HEK293 (cell line): ENCODE measurements around the gene SLC2A6.

ENCODE experiments used
- CTCF ChIA-PET: fragments of 350-600 bp; formaldehyde crosslinking; extraction: SDS; loops from one replicate; lab custom pipeline; 2021; ENCODE audit warnings: antibody characterized with exemption; lab: Yijun Ruan, JAX
- POLR2A ChIA-PET: fragments of 300-600 bp; formaldehyde crosslinking; extraction: SDS; loops from one replicate; lab custom pipeline; 2020; ENCODE audit warnings: antibody characterized with exemption, inconsistent platforms; lab: Yijun Ruan, JAX
- H3K27ac ChIP-seq: fragments of 200-500 bp; sonication (Bioruptor generic); 2 replicates; pipeline ENCODE4 v1.5.1; 2014; ENCODE audit warnings: low read depth, low read length, control low read depth, inconsistent platforms; ENCODE audit errors: extremely low read depth
- H3K36me3 ChIP-seq, 2 experiments: fragments of 200-500 bp in 1 of 2; sonication (Bioruptor generic) in 1 of 2; 1 replicate in 1 of 2; 2 replicates in 1 of 2; pipeline ENCODE4 v1.5.1; 2014 to 2017; ENCODE audit warnings: inconsistent platforms in 2 of 2, low read length in 2 of 2; ENCODE audit not compliant: control insufficient read depth in 2 of 2, insufficient read depth in 1 of 2
- H3K4me1 ChIP-seq: fragments of 200-500 bp; sonication (Bioruptor generic); 2 replicates; pipeline ENCODE4 v1.5.1; 2014; ENCODE audit warnings: mild to moderate bottlenecking, low read length, inconsistent platforms; ENCODE audit not compliant: control insufficient read depth, insufficient read depth
- H3K4me3 ChIP-seq: 2 replicates; pipeline ENCODE4 v1.5.1; 2011; ENCODE audit warnings: low read depth, mild to moderate bottlenecking, control low read depth, low read length, moderate library complexity
- H3K9me3 ChIP-seq: fragments of 200-500 bp; sonication (Bioruptor generic); 2 replicates; pipeline ENCODE4 v1.5.1; 2014; ENCODE audit warnings: low read depth, low read length, inconsistent platforms; ENCODE audit not compliant: control insufficient read depth, insufficient read depth
- KLF17 ChIP-seq: fragments of 450-650 bp; formaldehyde crosslinking; IDR thresholded peaks from 2 replicates; pipeline ENCODE4 v1.5.1; 2016; ENCODE audit warnings: missing biosample characterization, missing genetic modification characterization
- MEIS1 ChIP-seq: sonication (generic); formaldehyde crosslinking; IDR thresholded peaks from 2 replicates; pipeline ENCODE4 v1.8.1; 2022; ENCODE audit warnings: missing genetic modification reagents, mild to moderate bottlenecking, borderline replicate concordance
- REPIN1 ChIP-seq: fragments of 450-650 bp; formaldehyde crosslinking; IDR thresholded peaks from 2 replicates; pipeline ENCODE4 v1.5.1; 2017; ENCODE audit warnings: missing biosample characterization, missing genetic modification characterization, low read depth
- ZBTB20 ChIP-seq: fragments of 450-650 bp; formaldehyde crosslinking; IDR thresholded peaks from 2 replicates; pipeline ENCODE4 v1.5.1; 2016; ENCODE audit warnings: missing biosample characterization, missing genetic modification characterization
- ZFP69B ChIP-seq: fragments of 450-650 bp; formaldehyde crosslinking; IDR thresholded peaks from 2 replicates; pipeline ENCODE4 v1.5.1; 2016; ENCODE audit warnings: missing biosample characterization, missing genetic modification characterization
- ZNF10 ChIP-seq: fragments of 450-650 bp; formaldehyde crosslinking; IDR thresholded peaks from 2 replicates; pipeline ENCODE4 v1.5.1; 2017; ENCODE audit warnings: missing biosample characterization, missing genetic modification characterization
- ZNF174 ChIP-seq: fragments of 450-650 bp; formaldehyde crosslinking; IDR thresholded peaks from 2 replicates; pipeline ENCODE4 v1.5.0; 2017; ENCODE audit warnings: missing biosample characterization, mild to moderate bottlenecking, missing genetic modification characterization
- ZNF223 ChIP-seq: fragments of 450-650 bp; formaldehyde crosslinking; IDR thresholded peaks from 2 replicates; pipeline ENCODE4 v1.5.1; 2016; ENCODE audit warnings: missing biosample characterization, missing genetic modification characterization
- ZNF23 ChIP-seq: fragments of 450-650 bp; formaldehyde crosslinking; IDR thresholded peaks from 2 replicates; pipeline ENCODE4 v1.5.1; 2016; ENCODE audit warnings: missing biosample characterization, missing genetic modification characterization, borderline replicate concordance
- ZNF274 ChIP-seq, 2 experiments: fragments of 200-500 bp in 1 of 2; fragments of 450-650 bp in 1 of 2; sonication (Bioruptor generic) in 1 of 2; formaldehyde crosslinking in 1 of 2; IDR thresholded peaks; 2 replicates each; pipeline versions ENCODE4 v1.5.1 to v1.6.1; 2014 to 2016; ENCODE audit warnings: borderline replicate concordance in 1 of 2, inconsistent platforms in 1 of 2, low read length in 1 of 2, missing biosample characterization in 1 of 2, missing genetic modification characterization in 1 of 2
- ZNF37A ChIP-seq: fragments of 450-650 bp; IDR thresholded peaks from 2 replicates; pipeline ENCODE4 v1.5.1; 2018; ENCODE audit warnings: missing biosample characterization, missing genetic modification characterization
- ZNF416 ChIP-seq: fragments of 450-650 bp; formaldehyde crosslinking; IDR thresholded peaks from 2 replicates; pipeline ENCODE4 v1.5.1; 2016; ENCODE audit warnings: missing biosample characterization, missing genetic modification characterization
- ZNF530 ChIP-seq: fragments of 450-650 bp; formaldehyde crosslinking; IDR thresholded peaks from 2 replicates; pipeline ENCODE4 v1.5.1; 2016; ENCODE audit warnings: low read depth, missing biosample characterization, missing genetic modification characterization
- ZNF548 ChIP-seq: fragments of 450-650 bp; formaldehyde crosslinking; IDR thresholded peaks from 2 replicates; pipeline ENCODE4 v1.5.1; 2016; ENCODE audit warnings: missing biosample characterization, missing genetic modification characterization
- ZNF704 ChIP-seq: fragments of 450-650 bp; formaldehyde crosslinking; IDR thresholded peaks from 2 replicates; pipeline ENCODE4 v1.5.1; 2016; ENCODE audit warnings: missing biosample characterization, missing genetic modification characterization
- TF ChIP-seq, protein P1 (sequence below): fragments of 450-650 bp; formaldehyde crosslinking; IDR thresholded peaks from 2 replicates; pipeline ENCODE4; 2016; ENCODE audit warnings: missing biosample characterization, missing genetic modification characterization
- TF ChIP-seq, protein P2 (sequence below): fragments of 450-650 bp; formaldehyde crosslinking; IDR thresholded peaks from 2 replicates; pipeline ENCODE4 v1.5.1; 2016; ENCODE audit warnings: missing biosample characterization, missing genetic modification characterization
- TF ChIP-seq, protein P3 (sequence below): IDR thresholded peaks from 2 replicates; pipeline ENCODE4 v1.6.1; 2011; ENCODE audit warnings: mild to moderate bottlenecking, low read depth, low read length, borderline replicate concordance

The SLC2A6 gene

DNA sequence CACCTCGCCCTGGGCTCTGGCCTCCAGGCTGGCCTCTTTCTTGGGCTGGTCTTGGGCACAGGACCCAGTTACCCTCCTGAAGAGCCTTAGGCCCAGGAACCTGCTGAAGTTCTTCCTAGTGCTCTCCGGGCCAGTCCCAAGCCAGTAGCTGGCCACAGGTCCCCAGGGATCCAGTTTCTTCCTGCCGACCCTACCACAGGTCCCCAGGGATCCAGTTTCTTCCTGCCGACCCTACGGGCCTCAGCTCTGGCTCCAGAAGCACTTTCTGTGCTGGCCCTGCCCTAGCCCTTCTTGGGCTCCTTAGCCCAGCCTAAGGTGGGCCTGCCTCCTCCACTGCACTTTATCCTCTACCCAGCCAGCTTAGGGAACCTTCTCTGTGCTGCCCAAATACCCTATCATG lies 37.3 kb downstream of the SLC2A6 start:
- POLR2A ChIA-PET, result interaction anchor here (1.2 kb wide), 1 partner anchor 18 kb away, joined by 4 read pairs; the partner anchor contains the start of gene CACFD1

GRCh38 chr9:133440874-133441273 lies 38.0 kb downstream of the SLC2A6 start:
- H3K4me3 ChIP-seq, result no peak overlapping the region
- POLR2A ChIA-PET, result interaction anchor here (1.2 kb wide), 1 partner anchor 19 kb away, joined by 4 read pairs; the partner anchor contains the start of gene CACFD1
- no peaks in the 10 kb centered on the region for H3K36me3 ChIP-seq
- no peak overlapping the region for H3K27ac ChIP-seq
- H3K4me1 ChIP-seq, result no peaks in the 10 kb centered on the region
- H3K9me3 ChIP-seq, result no peaks in the 10 kb centered on the region
- TF ChIP-seq ZNF530 (tag by site-specific recombination) (no peak), MEIS1 (CRISPR knock-in tag) (no peak), ZNF10 (no peak), REPIN1 (tag by site-specific recombination) (no peak)
- CTCF ChIA-PET, result interaction anchor here (1.7 kb wide), 1 partner anchor 46 kb away, joined by 4 read pairs; no protein-coding TSS in a partner anchor

More for the DNA sequence above, 37.3 kb downstream of the SLC2A6 start:
- no peak overlapping the region for H3K4me3 ChIP-seq
- H3K4me1 ChIP-seq, result no peaks in the 10 kb centered on the region
- H3K9me3 ChIP-seq, result no peaks in the 10 kb centered on the region
- no peak overlapping the region for H3K27ac ChIP-seq
- TF ChIP-seq ZBTB20 (tag by site-specific recombination) (0 out of 2 replicates have a peak, but pooled peaks have one; percentile 7), ZNF416 (tag by site-specific recombination) (no peak)
- no peaks in the 10 kb centered on the region for H3K36me3 ChIP-seq
- CTCF ChIA-PET, result interaction anchor here (1.7 kb wide), 1 partner anchor 45 kb away, joined by 4 read pairs; no protein-coding TSS in a partner anchor

DNA sequence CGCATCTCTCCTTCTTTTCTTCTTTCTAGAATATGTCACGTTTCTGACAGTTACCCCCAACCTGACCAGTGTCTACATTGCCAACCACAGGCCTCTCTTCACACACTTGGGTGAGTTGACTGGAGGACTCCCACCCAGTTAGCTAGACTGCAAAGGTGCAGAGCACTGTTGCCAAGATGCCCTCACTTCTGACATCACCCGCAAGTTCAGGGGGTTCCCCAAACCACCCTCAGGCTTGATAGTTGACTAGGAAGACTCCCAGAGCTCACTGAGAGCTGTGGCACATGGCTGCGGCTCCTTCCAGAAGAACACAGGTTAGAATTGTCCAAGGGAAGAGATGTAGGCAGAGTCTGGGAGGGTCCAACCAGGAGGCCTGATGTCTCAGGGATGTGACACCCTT lies 39.6 kb downstream of the SLC2A6 start:
- POLR2A ChIA-PET, result interaction anchor here (1.6 kb wide), 1 partner anchor 9 kb away, joined by 4 read pairs; no protein-coding TSS in a partner anchor
- Histone ChIP-seq H3K36me3 (no peaks in the 10 kb centered on the region), H3K27ac (no peak overlapping the region), H3K4me1 (no peaks in the 10 kb centered on the region), H3K4me3 (no peak overlapping the region), H3K9me3 (no peaks in the 10 kb centered on the region)
- CTCF ChIA-PET, result interaction anchor here (1.1 kb wide), 1 partner anchor 22 kb away, joined by 5 read pairs; no protein-coding TSS in a partner anchor
- TF ChIP-seq ZFP69B (tag by site-specific recombination), result no peak
- no peak for TF ChIP-seq ZNF37A (tag by site-specific recombination)
- TF ChIP-seq, protein P1, sequence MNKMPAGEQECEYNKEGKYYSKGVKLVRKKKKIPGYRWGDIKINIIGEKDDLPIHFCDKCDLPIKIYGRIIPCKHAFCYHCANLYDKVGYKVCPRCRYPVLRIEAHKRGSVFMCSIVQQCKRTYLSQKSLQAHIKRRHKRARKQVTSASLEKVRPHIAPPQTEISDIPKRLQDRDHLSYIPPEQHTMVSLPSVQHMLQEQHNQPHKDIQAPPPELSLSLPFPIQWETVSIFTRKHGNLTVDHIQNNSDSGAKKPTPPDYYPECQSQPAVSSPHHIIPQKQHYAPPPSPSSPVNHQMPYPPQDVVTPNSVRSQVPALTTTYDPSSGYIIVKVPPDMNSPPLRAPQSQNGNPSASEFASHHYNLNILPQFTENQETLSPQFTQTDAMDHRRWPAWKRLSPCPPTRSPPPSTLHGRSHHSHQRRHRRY, result no peak
- no peak for TF ChIP-seq ZNF174 (tag by site-specific recombination)
- no peak for TF ChIP-seq ZNF274 (IDR thresholded peaks at IDR 0.05; ENCODE audit: low read length)
- TF ChIP-seq ZNF274 (tag by site-specific recombination; IDR thresholded peaks at IDR 0.05; ENCODE audit: borderline replicate concordance), result no peak
- TF ChIP-seq ZNF704 (tag by site-specific recombination), result no peak
- TF ChIP-seq ZNF223 (tag by site-specific recombination), result no peak
- TF ChIP-seq, protein P2, sequence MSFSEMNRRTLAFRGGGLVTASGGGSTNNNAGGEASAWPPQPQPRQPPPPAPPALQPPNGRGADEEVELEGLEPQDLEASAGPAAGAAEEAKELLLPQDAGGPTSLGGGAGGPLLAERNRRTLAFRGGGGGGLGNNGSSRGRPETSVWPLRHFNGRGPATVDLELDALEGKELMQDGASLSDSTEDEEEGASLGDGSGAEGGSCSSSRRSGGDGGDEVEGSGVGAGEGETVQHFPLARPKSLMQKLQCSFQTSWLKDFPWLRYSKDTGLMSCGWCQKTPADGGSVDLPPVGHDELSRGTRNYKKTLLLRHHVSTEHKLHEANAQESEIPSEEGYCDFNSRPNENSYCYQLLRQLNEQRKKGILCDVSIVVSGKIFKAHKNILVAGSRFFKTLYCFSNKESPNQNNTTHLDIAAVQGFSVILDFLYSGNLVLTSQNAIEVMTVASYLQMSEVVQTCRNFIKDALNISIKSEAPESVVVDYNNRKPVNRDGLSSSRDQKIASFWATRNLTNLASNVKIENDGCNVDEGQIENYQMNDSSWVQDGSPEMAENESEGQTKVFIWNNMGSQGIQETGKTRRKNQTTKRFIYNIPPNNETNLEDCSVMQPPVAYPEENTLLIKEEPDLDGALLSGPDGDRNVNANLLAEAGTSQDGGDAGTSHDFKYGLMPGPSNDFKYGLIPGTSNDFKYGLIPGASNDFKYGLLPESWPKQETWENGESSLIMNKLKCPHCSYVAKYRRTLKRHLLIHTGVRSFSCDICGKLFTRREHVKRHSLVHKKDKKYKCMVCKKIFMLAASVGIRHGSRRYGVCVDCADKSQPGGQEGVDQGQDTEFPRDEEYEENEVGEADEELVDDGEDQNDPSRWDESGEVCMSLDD (tag by site-specific recombination), result no peak
- no peak for TF ChIP-seq ZNF548 (tag by site-specific recombination)
- no peak for TF ChIP-seq ZNF23 (tag by site-specific recombination)
- TF ChIP-seq KLF17 (tag by site-specific recombination), result no peak
- TF ChIP-seq, protein P3, sequence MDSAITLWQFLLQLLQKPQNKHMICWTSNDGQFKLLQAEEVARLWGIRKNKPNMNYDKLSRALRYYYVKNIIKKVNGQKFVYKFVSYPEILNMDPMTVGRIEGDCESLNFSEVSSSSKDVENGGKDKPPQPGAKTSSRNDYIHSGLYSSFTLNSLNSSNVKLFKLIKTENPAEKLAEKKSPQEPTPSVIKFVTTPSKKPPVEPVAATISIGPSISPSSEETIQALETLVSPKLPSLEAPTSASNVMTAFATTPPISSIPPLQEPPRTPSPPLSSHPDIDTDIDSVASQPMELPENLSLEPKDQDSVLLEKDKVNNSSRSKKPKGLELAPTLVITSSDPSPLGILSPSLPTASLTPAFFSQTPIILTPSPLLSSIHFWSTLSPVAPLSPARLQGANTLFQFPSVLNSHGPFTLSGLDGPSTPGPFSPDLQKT, result no peak
- TF ChIP-seq ZNF530 (tag by site-specific recombination), result no peak
